Stimulated activated memory B cell treated with anti-CD40 and anti-IgM and Interleukin-4, amounts not matched to agents 10 μg/mL and 1 μg/mL and 100 μg/mL, for 72 hours (primary cell): ENCODE data around the gene ITPR1.
"Not testable (repeated sequence)": the region's sequence is repeated elsewhere in the genome, so short reads cannot be mapped to it uniquely, and the experiment has no call there.

Experiments
- ATAC-seq: fragments of 150-1000 bp; cut with Tn5 transposase; 2 replicates; pipeline ENCODE4 v1.10.0; 2021
- H3K27ac Mint-ChIP-seq: one replicate; pipeline ENCODE4 v1.8.0; 2022; ENCODE audit warnings: mild to moderate bottlenecking, mixed read lengths
- H3K27me3 Mint-ChIP-seq: one replicate; pipeline ENCODE4 v1.8.0; 2022; ENCODE audit warnings: mixed read lengths
- H3K36me3 Mint-ChIP-seq: one replicate; pipeline ENCODE4 v1.8.0; 2022; ENCODE audit warnings: mixed read lengths
- H3K4me1 Mint-ChIP-seq: one replicate; pipeline ENCODE4 v1.8.0; 2022; ENCODE audit warnings: mixed read lengths
- H3K4me3 Mint-ChIP-seq: one replicate; pipeline ENCODE4 v1.8.0; 2022; ENCODE audit warnings: mild to moderate bottlenecking, moderate library complexity, mixed read lengths
- H3K9me3 Mint-ChIP-seq: one replicate; pipeline ENCODE4 v1.8.0; 2022; ENCODE audit warnings: mixed read lengths

The ITPR1 gene

GRCh38 chr3:4493014-4493940 lies at the start of gene ITPR1:
Gene ITPR1 (plus strand): TSS chr3:4493348. CDS start chr3:4516492, 23,144 bp downstream.
- ATAC-seq, result peak; percentile 97
- Mint-ChIP-seq H3K9me3 (no peaks in the 10 kb centered on the region), H3K4me1 (peaks cover 52% of the 10 kb centered on the region), H3K27me3 (no peaks in the 10 kb centered on the region), H3K36me3 (peaks cover 28% of the 10 kb centered on the region), H3K4me3 (peak within 1 kb of the TSS; percentile 99), H3K27ac (peak within 1 kb of the TSS; percentile 98)

DNA sequence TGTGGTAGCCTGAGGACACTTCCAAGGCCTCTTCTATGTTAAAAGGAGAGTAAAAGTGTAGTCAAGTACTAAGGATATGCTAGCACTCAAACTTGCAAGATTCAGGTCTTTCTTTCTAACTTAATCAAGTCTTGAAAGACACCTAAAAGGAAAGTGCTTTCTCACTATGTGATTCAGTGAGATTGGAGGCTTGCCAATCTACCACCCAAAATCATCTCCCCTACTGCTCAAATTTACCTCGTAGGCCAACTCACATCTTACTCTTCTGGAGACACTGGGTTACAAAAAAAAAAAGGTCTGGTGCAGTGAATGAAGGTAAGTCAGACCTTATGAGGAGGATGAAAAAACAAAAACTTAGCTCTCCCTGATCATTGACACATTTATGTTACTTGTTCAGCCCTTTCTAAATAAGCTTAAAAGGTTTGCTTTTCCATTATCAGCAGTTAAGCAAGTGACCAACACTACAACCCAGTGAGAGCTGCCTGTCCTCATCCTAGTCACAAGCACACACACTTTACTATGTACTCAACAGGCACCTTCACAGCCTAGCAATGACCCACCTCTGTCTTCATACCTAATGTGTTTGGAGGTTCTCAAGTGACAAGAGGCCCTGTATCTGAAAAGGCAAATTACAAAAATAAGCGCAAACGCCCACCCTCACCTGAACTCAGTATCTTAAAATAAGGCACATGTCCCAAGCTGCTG lies 45.7 kb upstream of the ITPR1 start:
- no peaks in the 10 kb centered on the region for H3K27me3 Mint-ChIP-seq
- peaks cover 76% of the 10 kb centered on the region for H3K36me3 Mint-ChIP-seq
- no peak overlapping the region for H3K4me3 Mint-ChIP-seq
- no peaks in the 10 kb centered on the region for H3K9me3 Mint-ChIP-seq
- H3K27ac Mint-ChIP-seq, result no peak overlapping the region
- ATAC-seq, result no peak
- no peaks in the 10 kb centered on the region for H3K4me1 Mint-ChIP-seq

- Mint-ChIP-seq H3K4me3 (no peak overlapping the region), H3K4me1 (no peaks in the 10 kb centered on the region), H3K36me3 (peaks cover 75% of the 10 kb centered on the region), H3K9me3 (no peaks in the 10 kb centered on the region), H3K27ac (no peak overlapping the region), H3K27me3 (no peaks in the 10 kb centered on the region)
- ATAC-seq, result no peak
Measured at GRCh38 chr3:4448187-4448586, 45.0 kb upstream of the ITPR1 start.

DNA sequence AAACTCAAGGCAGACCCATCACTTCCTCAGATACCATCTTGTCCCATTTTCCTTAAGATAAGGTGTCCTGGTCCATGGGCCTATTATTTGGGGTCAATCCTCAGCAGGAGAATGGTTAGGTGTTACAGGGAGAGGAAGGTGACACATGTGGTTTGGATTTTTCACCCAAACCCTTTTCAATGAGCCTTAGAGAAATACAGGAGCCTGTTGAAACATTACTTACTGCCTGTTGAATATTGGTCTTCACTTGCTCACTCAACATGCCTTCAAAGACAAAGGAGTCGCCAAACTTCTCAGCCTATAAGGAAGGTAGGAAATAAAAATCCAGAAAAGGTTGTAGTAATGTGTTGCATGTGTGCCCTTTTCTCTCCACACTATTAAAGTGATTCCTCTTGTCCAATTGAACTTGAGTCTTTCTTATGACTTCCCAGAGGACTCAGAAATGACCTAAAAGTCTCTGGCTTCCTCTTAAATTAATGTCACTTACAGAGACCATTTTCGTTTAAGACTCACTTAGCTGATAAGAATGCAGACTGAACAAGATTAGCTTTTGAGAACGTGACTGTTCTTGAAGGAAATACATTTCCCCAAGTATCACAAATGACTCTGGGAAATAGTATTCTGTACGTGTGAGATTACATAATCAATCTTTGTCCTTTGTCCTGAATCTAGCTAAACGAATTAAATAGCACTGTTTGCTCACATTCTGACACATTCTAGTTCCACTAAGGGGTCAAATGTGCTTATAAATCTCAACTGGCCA lies 43.9 kb upstream of the ITPR1 start:
- H3K27me3 Mint-ChIP-seq, result no peaks in the 10 kb centered on the region
- no peak for ATAC-seq
- no peak overlapping the region for H3K4me3 Mint-ChIP-seq
- no peak overlapping the region for H3K27ac Mint-ChIP-seq
- H3K9me3 Mint-ChIP-seq, result no peaks in the 10 kb centered on the region
- H3K4me1 Mint-ChIP-seq, result no peaks in the 10 kb centered on the region
- H3K36me3 Mint-ChIP-seq, result peaks cover 64% of the 10 kb centered on the region

DNA sequence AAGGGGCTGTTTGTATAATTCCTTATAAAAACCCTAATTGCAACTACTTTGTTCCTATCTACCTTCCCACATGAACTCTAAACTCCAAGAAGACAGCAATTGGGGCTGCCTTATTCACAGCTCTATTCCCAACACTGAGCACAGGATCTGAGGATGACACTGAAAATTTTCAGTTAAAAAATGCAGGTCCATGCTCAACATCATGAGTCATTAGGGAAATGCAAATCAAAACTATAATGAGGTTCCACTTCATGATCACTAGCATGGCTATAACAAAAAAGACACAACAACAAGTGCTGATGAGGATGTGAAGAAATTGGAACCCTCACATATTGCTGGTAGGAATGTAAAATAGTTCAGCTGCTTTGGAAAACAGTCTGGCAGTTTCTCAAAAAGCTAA lies 39.0 kb upstream of the ITPR1 start:
- no peak for ATAC-seq
- H3K36me3 Mint-ChIP-seq, result peaks cover 23% of the 10 kb centered on the region
- no peak overlapping the region for H3K4me3 Mint-ChIP-seq
- H3K9me3 Mint-ChIP-seq, result no peaks in the 10 kb centered on the region
- no peaks in the 10 kb centered on the region for H3K27me3 Mint-ChIP-seq
- H3K4me1 Mint-ChIP-seq, result no peaks in the 10 kb centered on the region
- H3K27ac Mint-ChIP-seq, result peak overlapping the region; percentile 16

- not testable (repeated sequence) for ATAC-seq, H3K27ac Mint-ChIP-seq, H3K36me3 Mint-ChIP-seq, H3K4me1 Mint-ChIP-seq, H3K4me3 Mint-ChIP-seq, H3K9me3 Mint-ChIP-seq, H3K27me3 Mint-ChIP-seq
Measured at GRCh38 chr3:4456780-4457179, 36.4 kb upstream of the ITPR1 start.

DNA sequence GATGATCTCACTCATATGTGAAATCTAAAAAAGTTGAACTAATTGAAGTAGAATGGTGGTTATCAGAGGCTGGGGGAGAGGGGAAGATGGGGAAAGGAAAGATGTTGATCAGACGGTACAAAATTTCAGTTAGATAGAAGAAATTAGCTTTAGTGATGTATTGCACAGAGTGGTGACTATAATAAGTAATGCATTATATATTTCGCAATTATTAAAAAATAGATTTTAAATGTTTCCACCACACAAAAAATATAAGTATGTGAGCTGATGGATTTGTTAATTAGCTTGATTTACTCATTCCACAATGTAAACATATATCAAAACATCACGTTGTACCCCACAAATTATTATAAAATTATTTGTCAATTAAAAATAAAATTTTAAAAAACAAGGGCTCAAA lies 34.2 kb upstream of the ITPR1 start:
- Mint-ChIP-seq H3K9me3 (no peaks in the 10 kb centered on the region), H3K4me3 (no peak overlapping the region), H3K27me3 (no peaks in the 10 kb centered on the region), H3K36me3 (peaks cover 1% of the 10 kb centered on the region), H3K27ac (no peak overlapping the region), H3K4me1 (peaks cover 5% of the 10 kb centered on the region)
- no peak for ATAC-seq

GRCh38 chr3:4460334-4460733 lies 32.8 kb upstream of the ITPR1 start:
- Mint-ChIP-seq H3K36me3 (peaks cover 5% of the 10 kb centered on the region), H3K27ac (no peak overlapping the region), H3K9me3 (no peaks in the 10 kb centered on the region), H3K4me1 (peaks cover 9% of the 10 kb centered on the region), H3K4me3 (no peak overlapping the region), H3K27me3 (no peaks in the 10 kb centered on the region)
- no peak for ATAC-seq

DNA sequence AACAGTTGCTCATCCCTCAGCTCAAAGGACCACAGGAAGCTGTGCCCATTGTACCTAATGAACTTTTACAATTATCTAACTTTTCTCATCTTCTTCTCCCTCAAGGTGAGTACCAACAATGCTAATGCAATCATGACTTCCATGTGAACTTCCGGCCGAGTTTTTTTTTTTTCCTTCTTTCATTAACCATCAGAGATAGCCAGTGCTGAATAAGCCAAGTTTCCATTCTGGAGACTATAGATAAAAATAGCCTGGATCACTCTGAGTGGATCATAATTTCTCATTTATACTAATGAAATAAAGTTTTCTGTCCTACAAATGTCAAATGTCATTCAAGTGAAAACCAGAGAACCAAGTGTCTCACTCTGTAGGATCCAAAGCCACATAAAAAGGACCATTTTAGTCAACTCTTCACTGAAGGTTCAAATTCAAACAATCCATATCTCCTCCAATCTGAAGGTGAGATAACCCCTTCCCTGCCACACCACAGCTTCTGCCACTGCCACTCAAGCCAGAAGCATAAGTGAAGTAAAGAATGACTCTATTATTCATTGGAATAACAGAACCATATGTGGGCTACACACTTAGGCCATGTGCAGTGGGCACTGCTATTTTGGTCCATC lies 31.6 kb upstream of the ITPR1 start:
- H3K27ac Mint-ChIP-seq, result no peak overlapping the region
- no peak for ATAC-seq
- no peaks in the 10 kb centered on the region for H3K27me3 Mint-ChIP-seq
- H3K36me3 Mint-ChIP-seq, result peaks cover 5% of the 10 kb centered on the region
- no peak overlapping the region for H3K4me3 Mint-ChIP-seq
- H3K9me3 Mint-ChIP-seq, result no peaks in the 10 kb centered on the region
- peaks cover 19% of the 10 kb centered on the region for H3K4me1 Mint-ChIP-seq

DNA sequence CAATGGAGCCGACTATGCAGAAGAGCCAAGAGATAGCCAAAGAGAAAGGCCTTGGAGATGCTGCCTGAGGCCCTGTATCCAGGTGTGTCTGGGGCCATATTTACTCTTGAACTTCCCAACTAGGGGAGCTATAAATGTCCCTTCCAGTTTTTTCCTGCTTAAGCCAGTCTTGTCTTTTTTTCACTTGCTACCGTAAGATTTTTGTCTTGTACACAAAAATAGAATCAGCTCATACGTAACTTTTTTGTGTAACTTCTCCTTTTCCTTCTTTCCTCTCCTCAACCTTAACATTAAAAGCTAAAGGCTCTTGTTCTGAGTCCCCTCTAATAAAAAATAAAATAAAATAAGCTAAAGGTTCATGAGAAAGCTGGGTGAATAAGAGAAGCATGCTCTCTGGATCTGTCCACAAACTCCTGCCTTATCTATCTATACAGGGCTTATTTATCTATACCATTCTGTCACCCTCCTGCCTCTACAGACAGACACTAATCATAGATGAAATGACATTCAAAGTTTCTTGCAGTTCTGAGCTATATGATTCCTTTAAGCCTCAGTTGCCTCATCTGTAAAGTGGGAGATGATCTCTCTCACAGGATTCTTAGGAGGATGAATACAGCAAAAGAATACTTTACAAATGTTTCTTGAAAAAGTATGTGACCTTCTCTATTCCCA lies 30.6 kb upstream of the ITPR1 start:
- Mint-ChIP-seq H3K27me3 (no peaks in the 10 kb centered on the region), H3K4me3 (no peak overlapping the region), H3K27ac (no peak overlapping the region), H3K9me3 (no peaks in the 10 kb centered on the region), H3K4me1 (peaks cover 29% of the 10 kb centered on the region), H3K36me3 (peaks cover 5% of the 10 kb centered on the region)
- ATAC-seq, result no peak

DNA sequence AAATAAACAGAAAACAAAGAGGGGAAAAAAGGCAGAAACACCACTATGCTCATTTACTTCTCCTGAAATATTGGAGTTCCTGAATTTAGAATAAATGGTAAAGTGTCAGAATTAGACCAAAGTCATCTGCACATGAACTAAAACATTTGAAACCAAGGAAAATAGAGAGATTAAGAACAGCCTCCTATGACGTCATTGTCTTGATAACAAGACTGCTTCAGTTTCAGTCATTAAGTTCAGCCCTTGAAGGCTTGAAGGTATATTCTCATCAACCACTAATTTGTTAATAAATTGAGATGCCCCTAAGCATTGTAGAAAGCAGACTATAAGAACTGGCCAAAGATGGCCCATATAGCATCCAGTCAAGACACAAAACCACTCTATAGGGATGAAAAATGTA lies 28.6 kb upstream of the ITPR1 start:
- no peak for ATAC-seq
- no peaks in the 10 kb centered on the region for H3K9me3 Mint-ChIP-seq
- no peak overlapping the region for H3K4me3 Mint-ChIP-seq
- peaks cover 30% of the 10 kb centered on the region for H3K4me1 Mint-ChIP-seq
- H3K27me3 Mint-ChIP-seq, result no peaks in the 10 kb centered on the region
- no peak overlapping the region for H3K27ac Mint-ChIP-seq
- peaks cover 5% of the 10 kb centered on the region for H3K36me3 Mint-ChIP-seq

DNA sequence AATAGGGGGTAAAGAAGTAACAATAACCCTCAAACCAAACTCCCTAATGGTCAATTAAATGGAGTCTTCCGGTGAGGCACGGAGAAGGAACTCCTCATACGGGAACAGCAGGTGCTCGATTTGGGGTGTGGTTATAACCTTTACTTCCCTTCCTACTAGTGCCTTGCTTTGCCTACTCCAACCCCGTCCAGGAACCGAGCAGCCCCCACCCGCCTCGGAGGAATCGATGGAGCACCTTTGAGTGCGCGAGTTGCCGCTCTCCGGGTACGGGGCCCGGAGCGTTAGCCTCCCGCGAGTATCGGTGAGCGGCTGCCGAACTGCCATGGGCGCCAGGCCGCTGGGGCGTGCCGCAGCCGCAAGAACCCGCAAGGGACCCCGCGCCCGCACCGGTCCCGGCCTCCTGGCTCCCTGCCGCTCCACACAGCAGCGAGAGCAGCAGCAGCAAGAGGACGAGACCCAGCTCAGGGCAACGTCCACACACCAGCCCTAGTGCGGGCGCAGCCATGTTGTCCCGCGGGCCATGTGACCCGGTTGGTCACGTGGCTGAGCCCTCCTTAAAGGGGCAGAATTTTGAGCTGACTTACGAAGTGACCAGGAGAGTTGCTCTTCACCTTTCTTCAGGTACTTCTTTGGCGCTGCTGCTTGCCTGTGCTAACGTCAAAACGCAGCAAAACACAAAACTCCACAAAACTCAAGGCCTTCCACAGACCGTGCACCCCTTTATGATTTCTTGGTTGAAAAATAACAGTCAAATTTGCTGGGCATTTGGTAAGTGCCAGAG lies 26.2 kb upstream of the ITPR1 start, which contains the start of gene SUMF1:
SUMF1 (minus strand) TSS at position 529 of the 781 bp plus-strand sequence; CDS start at position 505, 24 bp downstream.
- peaks cover 5% of the 10 kb centered on the region for H3K36me3 Mint-ChIP-seq
- peaks cover 32% of the 10 kb centered on the region for H3K4me1 Mint-ChIP-seq
- H3K27ac Mint-ChIP-seq, result peak within 1 kb of the TSS; percentile 99
- H3K4me3 Mint-ChIP-seq, result peak within 1 kb of the TSS; percentile 97
- ATAC-seq, result peak; percentile 99
- H3K27me3 Mint-ChIP-seq, result no peaks in the 10 kb centered on the region
- no peaks in the 10 kb centered on the region for H3K9me3 Mint-ChIP-seq

DNA sequence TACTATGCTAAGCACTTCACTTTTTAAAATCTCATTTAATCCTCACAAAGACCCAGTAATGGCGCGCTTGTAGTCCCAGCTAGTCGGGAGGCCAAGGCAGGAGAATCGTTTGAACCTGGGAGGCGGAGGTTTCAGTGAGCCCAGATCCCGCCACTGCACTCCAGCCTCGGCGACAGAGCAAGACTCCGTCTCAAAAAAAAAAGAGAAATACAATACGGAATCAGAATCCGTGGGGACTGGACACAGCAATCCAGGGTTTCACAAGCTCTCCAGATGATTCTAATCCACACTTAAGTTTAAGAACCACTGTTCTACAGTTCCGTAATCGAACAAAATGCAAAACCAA lies 25.7 kb upstream of the ITPR1 start:
- Mint-ChIP-seq H3K9me3 (no peaks in the 10 kb centered on the region), H3K27ac (peak overlapping the region; percentile 99), H3K4me3 (peak overlapping the region; percentile 97), H3K4me1 (peaks cover 35% of the 10 kb centered on the region), H3K27me3 (no peaks in the 10 kb centered on the region), H3K36me3 (peaks cover 5% of the 10 kb centered on the region)
- no peak for ATAC-seq

DNA sequence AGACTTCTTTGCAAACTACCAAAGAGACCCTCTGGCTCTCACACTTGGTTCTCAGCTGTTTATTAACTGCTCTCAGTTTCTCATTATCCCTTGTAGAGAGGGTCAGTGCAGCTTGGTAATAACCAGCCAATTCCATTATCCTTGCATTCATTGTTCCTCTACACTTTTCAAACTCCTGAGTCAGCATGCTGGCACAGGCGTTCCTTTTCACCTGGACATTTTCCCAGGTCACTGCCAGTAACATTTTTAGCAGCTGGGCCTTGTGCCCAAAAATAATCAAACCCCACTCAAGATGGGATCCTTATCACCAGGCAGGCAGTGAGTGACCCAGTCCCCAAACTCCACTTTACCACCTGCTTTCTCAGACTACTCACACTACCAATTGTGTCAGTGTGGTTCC lies 21.2 kb upstream of the ITPR1 start:
- Mint-ChIP-seq H3K4me3 (no peak overlapping the region), H3K27me3 (no peaks in the 10 kb centered on the region), H3K36me3 (no peaks in the 10 kb centered on the region), H3K4me1 (peaks cover 31% of the 10 kb centered on the region), H3K9me3 (peaks cover 7% of the 10 kb centered on the region), H3K27ac (peak overlapping the region; percentile 44)
- no peak for ATAC-seq
